ENCODE data around the gene ABCA7.

DNA sequence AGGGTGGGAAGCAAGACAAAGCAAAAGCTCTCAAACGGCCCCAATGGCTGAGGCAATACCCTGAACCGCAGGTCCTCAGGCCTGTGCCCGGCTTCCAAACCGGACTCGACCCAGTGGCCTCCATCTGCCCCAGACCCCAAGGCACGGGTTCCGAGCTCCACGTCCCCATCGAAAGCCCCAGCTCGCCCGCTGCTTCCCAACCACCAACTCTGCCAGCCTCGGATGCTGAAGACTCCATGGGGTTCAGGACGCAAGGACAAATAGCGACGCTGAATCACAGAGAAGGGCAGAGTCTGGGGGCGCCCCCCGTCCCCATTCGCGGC lies 54.7 kb downstream of the ABCA7 start:
- TF ChIP-seq CTCF (IDR thresholded peaks at IDR 0.05) (no peak), POLR2A (IDR thresholded peaks at IDR 0.05) (no peak)
